Measurements from ENCODE around the gene CYLD. TPM values are rescaled to one million over a fixed set of nuclear protein-coding genes. Genes with fewer than 3 reads are reported as not detected.

CYLD gene
- total and polyA plus RNA-seq, 2 of the 4 experiments (the other 2 are of a cell fraction) = 16.2 to 37.3 TPM

- CTCF ChIA-PET = no interaction called here
- Histone ChIP-seq H3K4me1 (ENCODE audit: control insufficient read depth, insufficient read depth, low read length) (no peaks in the 10 kb centered on the region), H3K23ac (ENCODE audit: low read depth, low read length) (no peak overlapping the region), H3K4ac (ENCODE audit: low read depth, low read length) (no peak overlapping the region), H3K79me1 (ENCODE audit: low read depth in 1 of 2, low read length in 2 of 2) (peaks cover 7 to 9% of the 10 kb centered on the region in 2 experiments; a peak in 3 of 4 replicates), H3K56ac (ENCODE audit: extremely low read depth, insufficient read depth, low read length) (no peak overlapping the region), H2BK120ac (ENCODE audit: low read depth, low read length) (no peak overlapping the region), H3K36me3 (ENCODE audit: control insufficient read depth, insufficient read depth, low read length) (peaks cover 4% of the 10 kb centered on the region; the same call in 1 of the 2 replicates), H3K27me3 (ENCODE audit: control insufficient read depth, insufficient read depth, low read length) (no peaks in the 10 kb centered on the region), H2AK5ac (ENCODE audit: low read depth, low read length) (no peak overlapping the region), H2BK20ac (ENCODE audit: low read depth, low read length) (no peak overlapping the region), H3K9me1 (ENCODE audit: insufficient read depth, low read length) (no peaks in the 10 kb centered on the region), H3K18ac (ENCODE audit: low read depth, low read length) (no peak overlapping the region), H2AK9ac (replicated peaks; ENCODE audit: low read depth, low read length, poor library complexity) (no peak overlapping the region), H4K91ac (ENCODE audit: insufficient read depth, low read depth, low read length) (no peak overlapping the region), H4K20me1 (ENCODE audit: insufficient read depth, low read length) (no peaks in the 10 kb centered on the region), H3K27ac (ENCODE audit: insufficient read depth, low read length) (no peak overlapping the region), H3K14ac (replicated peaks; ENCODE audit: low read depth, low read length) (no peak overlapping the region), H3K9ac (ENCODE audit: low read depth, low read length) (no peak overlapping the region), H3K4me3 (ENCODE audit: insufficient read depth, low read depth, low read length) (no peak overlapping the region), H3K4me2 (ENCODE audit: low read depth, low read length) (no peak overlapping the region), H2BK15ac (ENCODE audit: low read depth, low read length) (no peak overlapping the region), H2AFZ (replicated peaks; ENCODE audit: low read length, poor library complexity) (no peak overlapping the region), H2BK5ac (ENCODE audit: low read depth, low read length, poor library complexity, severe bottlenecking) (peak overlapping the region; percentile 0), H3K9me3 (ENCODE audit: control insufficient read depth, insufficient read depth, low read length) (peaks cover 4% of the 10 kb centered on the region; the same call in 1 of the 2 replicates), H4K8ac (ENCODE audit: low read depth in 2 of 2, low read length in 2 of 2) (no peak overlapping the region), H4K5ac (ENCODE audit: low read depth, low read length) (no peak overlapping the region)
- WGBS, 2 experiments (ENCODE audit: extremely low coverage in 2 of 2, insufficient read length in 1 of 2) = no CpG with 5 or more reads among the region's 2 CpGs
- BruUV-seq (replicated peaks) = no TSS peak
- DNase-seq (peak; percentile 37), ATAC-seq (ENCODE audit: low read depth) (no peak)
- intact Hi-C loops (cut with micrococcal nuclease) (no loop called here), in situ Hi-C loops (cut with MboI; ENCODE audit: low sequenced_read_pairs) (no loop called here), dilution Hi-C loops (cut with HindIII; ENCODE audit: low sequenced_read_pairs, unreplicated experiment) (no loop called here)
- peak; percentile 82 for TF ChIP-seq NFE2L2 (IDR thresholded peaks at IDR 0.05; ENCODE audit: low read depth, low read length)
- TF ChIP-seq MXI1 (IDR thresholded peaks at IDR 0.05; ENCODE audit: borderline replicate concordance, low read depth, low read length) = no peak
- TF ChIP-seq MAFK (IDR thresholded peaks at IDR 0.05; ENCODE audit: low read depth, low read length) = peak; percentile 22; the same call in 1 of the 2 replicates
- POLR2A ChIA-PET (ENCODE audit: unreplicated experiment) = interaction anchor here (0.6 kb wide), 1 partner anchor 1118 kb away, joined by 4 read pairs; no protein-coding TSS in a partner anchor
Observed at GRCh38 chr16:50763211-50763610, 21.3 kb downstream of the CYLD start.

Measured in IMR-90 (cell line).